ENCODE results near the gene SLC22A16. TPM values are rescaled to one million over a fixed set of nuclear protein-coding genes. Genes with fewer than 3 reads are reported as not detected.

SLC22A16 gene
- total and polyA plus RNA-seq, 2 of the 8 experiments (the other 6 are each of a cell fraction or from before 2014, with no cell fraction given): not detected

DNA sequence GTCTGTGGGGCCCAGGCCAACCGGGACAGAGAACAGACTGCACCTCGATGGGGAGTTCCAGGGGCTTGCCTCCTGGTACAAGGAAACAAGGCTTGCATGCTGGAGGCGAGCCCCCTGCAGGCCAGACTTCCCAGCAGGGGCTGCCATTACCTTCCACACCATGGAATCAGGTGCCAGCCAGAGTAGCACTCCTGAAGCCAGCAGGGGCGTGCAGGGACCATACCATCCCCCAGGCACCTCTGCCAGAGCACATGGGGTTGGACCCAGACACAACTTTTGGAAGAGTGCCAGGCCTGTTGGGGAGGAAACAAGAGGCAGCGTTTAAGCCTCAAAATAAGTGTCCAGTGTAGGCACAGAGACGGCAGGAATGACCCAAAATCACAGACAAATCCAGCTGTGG lies 67.5 kb downstream of the SLC22A16 start (continued):
- no peak for TF ChIP-seq SIN3A (conservative IDR thresholded peaks at IDR 0.05 in 1 of 2, IDR thresholded peaks at IDR 0.05 in 1 of 2; ENCODE audit: low read depth in 1 of 2, low read length in 2 of 2)
- no peak for TF ChIP-seq CEBPB (IDR thresholded peaks at IDR 0.05; ENCODE audit: low read depth, low read length)
- TF ChIP-seq, protein P1, sequence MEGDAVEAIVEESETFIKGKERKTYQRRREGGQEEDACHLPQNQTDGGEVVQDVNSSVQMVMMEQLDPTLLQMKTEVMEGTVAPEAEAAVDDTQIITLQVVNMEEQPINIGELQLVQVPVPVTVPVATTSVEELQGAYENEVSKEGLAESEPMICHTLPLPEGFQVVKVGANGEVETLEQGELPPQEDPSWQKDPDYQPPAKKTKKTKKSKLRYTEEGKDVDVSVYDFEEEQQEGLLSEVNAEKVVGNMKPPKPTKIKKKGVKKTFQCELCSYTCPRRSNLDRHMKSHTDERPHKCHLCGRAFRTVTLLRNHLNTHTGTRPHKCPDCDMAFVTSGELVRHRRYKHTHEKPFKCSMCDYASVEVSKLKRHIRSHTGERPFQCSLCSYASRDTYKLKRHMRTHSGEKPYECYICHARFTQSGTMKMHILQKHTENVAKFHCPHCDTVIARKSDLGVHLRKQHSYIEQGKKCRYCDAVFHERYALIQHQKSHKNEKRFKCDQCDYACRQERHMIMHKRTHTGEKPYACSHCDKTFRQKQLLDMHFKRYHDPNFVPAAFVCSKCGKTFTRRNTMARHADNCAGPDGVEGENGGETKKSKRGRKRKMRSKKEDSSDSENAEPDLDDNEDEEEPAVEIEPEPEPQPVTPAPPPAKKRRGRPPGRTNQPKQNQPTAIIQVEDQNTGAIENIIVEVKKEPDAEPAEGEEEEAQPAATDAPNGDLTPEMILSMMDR (IDR thresholded peaks at IDR 0.05; ENCODE audit: control extremely low read depth in 1 of 3, insufficient read depth in 1 of 3, low read depth in 1 of 3, low read length in 3 of 3): peak in 2 of 3 experiments; percentile 16 to 20; a peak in 3 of 4 replicates
- TF ChIP-seq TAF7 (optimal IDR thresholded peaks at IDR 0.05; ENCODE audit: borderline replicate concordance, low read depth, low read length): no peak
- no peak for TF ChIP-seq CBX5 (IDR thresholded peaks at IDR 0.05; ENCODE audit: low read depth, low read length)
- TF ChIP-seq POLR2AphosphoS5 (IDR thresholded peaks at IDR 0.05; ENCODE audit: low read depth, low read length): no peak
- TF ChIP-seq GABPA (IDR thresholded peaks at IDR 0.05; ENCODE audit: borderline replicate concordance, insufficient read depth, low read length): no peak
- TF ChIP-seq MAFK (IDR thresholded peaks at IDR 0.05; ENCODE audit: low read depth, low read length): no peak
- no peak for TF ChIP-seq PHF8 (conservative IDR thresholded peaks at IDR 0.05; ENCODE audit: low read depth, low read length)
- TF ChIP-seq RAD21 (IDR thresholded peaks at IDR 0.05 in 1 of 2, conservative IDR thresholded peaks at IDR 0.05 in 1 of 2; ENCODE audit: low read depth in 2 of 2, low read length in 2 of 2): peak; percentile 9 to 36; a peak in 2 of 4 replicates
- no peak for TF ChIP-seq BRCA1 (IDR thresholded peaks at IDR 0.05; ENCODE audit: low read depth, low read length)
- TF ChIP-seq, protein P2, sequence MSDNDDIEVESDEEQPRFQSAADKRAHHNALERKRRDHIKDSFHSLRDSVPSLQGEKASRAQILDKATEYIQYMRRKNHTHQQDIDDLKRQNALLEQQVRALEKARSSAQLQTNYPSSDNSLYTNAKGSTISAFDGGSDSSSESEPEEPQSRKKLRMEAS (IDR thresholded peaks at IDR 0.05): 0 out of 2 replicates have a peak, but pooled peaks have one; percentile 21
- TF ChIP-seq NANOG (IDR thresholded peaks at IDR 0.05; ENCODE audit: insufficient read depth, low read depth, low read length, poor library complexity, severe bottlenecking): no peak
- no peak for TF ChIP-seq HDAC6 (IDR thresholded peaks at IDR 0.05; ENCODE audit: low read depth, low read length)
- TF ChIP-seq CREB1 (IDR thresholded peaks at IDR 0.05): no peak
- TF ChIP-seq EZH2 (IDR thresholded peaks at IDR 0.05; ENCODE audit: low read depth, low read length, severe bottlenecking): no peak
- no peak for TF ChIP-seq SP2 (IDR thresholded peaks at IDR 0.05; ENCODE audit: low read length)
- no peak for TF ChIP-seq SIRT6 (IDR thresholded peaks at IDR 0.05; ENCODE audit: low read length)
- TF ChIP-seq SRF (IDR thresholded peaks at IDR 0.05; ENCODE audit: low read depth, low read length): no peak
- TF ChIP-seq KDM1A (IDR thresholded peaks at IDR 0.05; ENCODE audit: borderline replicate concordance, low read length): no peak
- no peak for TF ChIP-seq EGR1 (IDR thresholded peaks at IDR 0.05; ENCODE audit: borderline replicate concordance, low read depth, low read length)
